Activated CD4-positive, alpha-beta T cell treated with anti-CD3 and anti-CD28 coated beads, Interleukin-2, amount 50 U/mL, for 1 hour (primary cell): ENCODE measurements around the gene MKX.

Source experiments
- DNase-seq: peaks from one replicate; pipeline ENCODE4 v3.0.0-alpha.2; 2020

The MKX gene

GRCh38 chr10:27745732-27746396 lies at the start of gene MKX:
Gene MKX (minus strand): TSS chr10:27745819. CDS start chr10:27743415, 2,404 bp downstream.
- DNase-seq, result peak; percentile 33

GRCh38 chr10:27794157-27794556 lies 48.5 kb upstream of the MKX start:
- no peak for DNase-seq

GRCh38 chr10:27792216-27792615 lies 46.6 kb upstream of the MKX start:
- no peak for DNase-seq

GRCh38 chr10:27784272-27784671 lies 38.7 kb upstream of the MKX start:
- DNase-seq, result no peak

GRCh38 chr10:27783660-27784059 lies 38.0 kb upstream of the MKX start:
- peak; percentile 6 for DNase-seq

GRCh38 chr10:27779462-27780015 lies 33.9 kb upstream of the MKX start:
- DNase-seq, result no peak

- DNase-seq, result no peak
Measured at GRCh38 chr10:27774831-27775230, 29.2 kb upstream of the MKX start.

GRCh38 chr10:27771231-27771630 lies 25.6 kb upstream of the MKX start:
- DNase-seq, result no peak

GRCh38 chr10:27770181-27770580 lies 24.6 kb upstream of the MKX start:
- DNase-seq, result no peak

GRCh38 chr10:27760867-27761266 lies 15.2 kb upstream of the MKX start:
- DNase-seq, result no peak

GRCh38 chr10:27759483-27760272 lies 14.1 kb upstream of the MKX start:
- DNase-seq, result no peak

GRCh38 chr10:27752673-27753237 lies 7.1 kb upstream of the MKX start:
- DNase-seq, result no peak

GRCh38 chr10:27748601-27749000 lies 3.0 kb upstream of the MKX start:
- no peak for DNase-seq

GRCh38 chr10:27747096-27747451 lies 1.5 kb upstream of the MKX start:
- no peak for DNase-seq

- DNase-seq, result no peak
Measured at GRCh38 chr10:27746397-27747095, 927 bp upstream of the MKX start.

GRCh38 chr10:27744802-27745731 lies 552 bp downstream of the MKX start:
- peak; percentile 6 for DNase-seq

- peak; percentile 9 for DNase-seq
Measured at GRCh38 chr10:27743877-27744801, 1.5 kb downstream of the MKX start.

- DNase-seq, result peak; percentile 16
Measured at GRCh38 chr10:27743012-27743876, 2.4 kb downstream of the MKX start.

GRCh38 chr10:27742195-27743011 lies 3.2 kb downstream of the MKX start:
- DNase-seq, result peak; percentile 76
